ENCODE results near the gene PRSS53.

DNA sequence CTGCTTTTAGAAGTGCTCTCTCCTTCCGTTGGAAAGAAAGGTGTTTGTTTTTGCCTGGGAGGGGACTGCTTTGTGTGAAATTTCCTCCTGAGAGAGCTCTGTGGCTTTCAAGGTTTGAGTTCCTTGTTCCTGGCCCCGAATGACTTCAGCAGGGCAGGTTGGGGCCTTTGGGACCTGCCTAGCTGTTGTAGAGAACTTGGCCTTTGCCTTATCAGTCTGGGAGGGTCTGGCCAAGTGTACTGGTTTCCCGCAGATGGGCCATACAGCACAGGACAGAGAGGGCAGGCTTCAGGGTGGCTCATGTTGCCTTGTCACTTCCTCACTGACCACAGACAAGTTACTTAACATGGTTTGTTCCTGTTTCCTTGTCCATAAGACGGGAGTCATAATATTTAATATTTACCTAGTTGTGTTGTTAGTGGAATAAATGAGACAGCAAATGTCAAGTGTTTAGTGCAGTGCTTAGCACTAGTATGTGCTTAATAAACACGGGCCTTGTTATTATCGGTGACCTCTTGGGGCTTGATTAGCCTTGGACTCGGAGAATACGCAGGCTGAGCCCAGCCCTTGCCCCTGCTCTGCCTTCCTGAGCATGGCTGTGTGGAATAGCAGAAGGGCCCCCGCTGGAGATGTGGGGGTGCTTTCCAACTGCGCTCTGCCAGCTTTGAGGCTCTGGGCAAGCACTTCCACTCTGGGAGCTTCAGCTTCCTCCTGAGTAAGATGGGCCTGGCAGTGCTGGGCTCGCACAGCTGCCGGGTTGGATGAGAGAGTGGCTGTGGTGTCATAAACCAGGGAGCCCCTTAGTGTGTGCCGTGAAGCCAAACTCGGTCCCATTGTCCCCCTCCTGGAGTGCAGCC lies 40.2 kb upstream of the PRSS53 start:
- TF ChIP-seq, protein P1, sequence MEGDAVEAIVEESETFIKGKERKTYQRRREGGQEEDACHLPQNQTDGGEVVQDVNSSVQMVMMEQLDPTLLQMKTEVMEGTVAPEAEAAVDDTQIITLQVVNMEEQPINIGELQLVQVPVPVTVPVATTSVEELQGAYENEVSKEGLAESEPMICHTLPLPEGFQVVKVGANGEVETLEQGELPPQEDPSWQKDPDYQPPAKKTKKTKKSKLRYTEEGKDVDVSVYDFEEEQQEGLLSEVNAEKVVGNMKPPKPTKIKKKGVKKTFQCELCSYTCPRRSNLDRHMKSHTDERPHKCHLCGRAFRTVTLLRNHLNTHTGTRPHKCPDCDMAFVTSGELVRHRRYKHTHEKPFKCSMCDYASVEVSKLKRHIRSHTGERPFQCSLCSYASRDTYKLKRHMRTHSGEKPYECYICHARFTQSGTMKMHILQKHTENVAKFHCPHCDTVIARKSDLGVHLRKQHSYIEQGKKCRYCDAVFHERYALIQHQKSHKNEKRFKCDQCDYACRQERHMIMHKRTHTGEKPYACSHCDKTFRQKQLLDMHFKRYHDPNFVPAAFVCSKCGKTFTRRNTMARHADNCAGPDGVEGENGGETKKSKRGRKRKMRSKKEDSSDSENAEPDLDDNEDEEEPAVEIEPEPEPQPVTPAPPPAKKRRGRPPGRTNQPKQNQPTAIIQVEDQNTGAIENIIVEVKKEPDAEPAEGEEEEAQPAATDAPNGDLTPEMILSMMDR (IDR thresholded peaks at IDR 0.05) = no peak
- TF ChIP-seq EP300 (IDR thresholded peaks at IDR 0.05) (no peak), POLR2A (IDR thresholded peaks at IDR 0.05) (no peak)

Data from gastroesophageal sphincter (tissue), 3 donors.